NCI-H1092 (cell line): Measurements from ENCODE around the gene NHS.
"Not testable (repeated sequence)": the region's sequence is repeated elsewhere in the genome, so short reads cannot be mapped to it uniquely, and the experiment has no call there.

ENCODE experiments used
- DNase-seq: peaks from one replicate; lab custom pipeline; 2025; lab: John Stamatoyannopoulos, UW

Gene NHS

DNA sequence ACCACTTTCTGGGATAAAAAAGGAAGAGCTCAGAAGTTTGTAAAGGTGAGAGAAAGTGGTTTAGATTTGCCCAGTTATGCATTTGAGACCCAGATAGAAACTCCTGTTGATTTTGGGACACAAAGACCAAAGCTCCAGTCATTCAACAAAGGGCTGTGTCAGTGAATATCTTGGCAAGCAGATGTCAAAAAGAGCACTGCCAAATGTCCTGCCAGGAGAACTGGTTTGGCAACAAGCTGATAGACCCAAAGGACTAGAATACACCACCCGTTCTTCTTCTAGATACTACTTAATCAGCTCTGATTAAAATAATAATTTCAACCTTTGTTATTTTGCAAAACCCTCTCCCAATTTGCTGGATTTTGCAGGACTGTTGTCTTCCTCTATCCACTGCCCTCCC lies 121.4 kb downstream of the NHS start:
- no peak for DNase-seq

DNA sequence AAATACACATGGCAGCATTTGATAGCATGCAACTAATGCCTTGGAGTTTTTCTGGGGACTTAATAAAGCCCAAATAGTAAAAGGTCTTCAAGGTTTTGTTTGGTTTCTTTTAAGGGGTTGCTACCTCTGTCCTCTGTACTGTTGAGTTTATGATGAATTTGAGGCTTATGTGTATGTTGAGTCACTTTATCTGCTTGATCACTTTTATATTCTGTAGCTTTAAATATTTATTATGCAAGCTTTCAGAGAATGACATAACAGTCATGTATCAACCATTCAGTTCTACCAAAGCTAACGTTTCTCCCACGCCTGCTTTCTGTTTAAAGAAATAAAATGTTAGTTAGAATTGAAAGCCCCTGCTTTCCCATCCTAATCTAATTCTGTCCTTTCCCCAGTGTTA lies 122.2 kb downstream of the NHS start:
- no peak for DNase-seq

DNA sequence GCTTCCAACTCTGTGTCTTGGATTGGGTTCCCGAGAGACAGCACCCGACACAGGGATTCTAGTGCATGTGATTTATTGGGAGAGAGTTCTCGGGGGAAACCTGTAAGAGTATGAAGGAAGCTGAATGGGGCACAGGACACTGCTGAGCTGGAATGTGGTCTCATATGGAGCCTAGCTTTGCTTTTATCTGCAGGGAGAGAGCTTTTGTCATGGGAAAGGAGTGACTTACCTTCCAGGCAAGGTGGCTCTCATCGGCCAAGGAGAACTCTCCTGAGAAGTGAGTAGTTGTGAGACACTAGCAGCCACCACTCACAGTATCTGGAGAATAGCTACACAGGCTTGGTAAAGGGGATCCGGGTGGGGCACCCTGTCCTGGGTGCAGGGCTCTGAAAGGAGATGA lies 124.5 kb downstream of the NHS start:
- DNase-seq: no peak

DNA sequence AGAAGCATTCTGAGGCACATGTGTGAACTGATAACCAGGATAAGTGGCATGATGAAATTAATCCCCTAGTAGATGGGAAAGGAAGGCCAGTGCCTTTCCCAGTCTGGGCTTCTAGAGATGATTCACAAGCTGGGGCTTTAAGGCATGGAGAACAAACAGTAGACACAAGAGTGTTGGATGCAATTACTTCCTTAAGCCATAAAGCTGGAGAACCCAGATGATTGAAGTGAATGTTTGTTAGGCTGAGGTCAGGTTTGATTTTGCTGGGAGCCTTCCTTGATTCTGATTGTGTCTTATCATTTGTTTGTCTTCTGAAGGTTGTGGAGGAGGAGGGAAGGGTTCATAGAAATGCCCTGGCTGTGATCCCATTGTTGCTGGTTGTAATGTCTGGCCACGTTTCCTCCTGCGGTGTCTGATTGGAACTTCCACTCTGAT lies 125.2 kb downstream of the NHS start:
- DNase-seq: no peak

DNA sequence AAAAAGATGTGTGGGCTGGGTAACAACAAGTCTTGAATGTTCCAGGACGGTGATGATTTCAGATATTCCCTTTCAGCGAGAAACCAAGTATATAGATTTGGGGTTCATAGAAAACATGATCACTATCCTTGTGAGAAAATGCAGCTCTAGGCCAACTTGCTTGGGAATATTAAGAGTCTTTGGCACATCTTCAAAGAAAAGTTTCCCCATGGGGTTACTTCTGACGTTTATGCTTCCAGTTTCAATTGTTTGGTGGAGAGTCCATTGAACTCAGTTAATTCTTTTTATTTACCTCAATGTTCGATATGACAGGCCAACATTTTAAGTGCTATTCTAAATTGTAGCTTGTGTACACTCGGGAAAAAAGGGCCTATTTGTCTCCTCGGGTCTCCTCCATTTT lies 126.7 kb downstream of the NHS start:
- no peak for DNase-seq

DNA sequence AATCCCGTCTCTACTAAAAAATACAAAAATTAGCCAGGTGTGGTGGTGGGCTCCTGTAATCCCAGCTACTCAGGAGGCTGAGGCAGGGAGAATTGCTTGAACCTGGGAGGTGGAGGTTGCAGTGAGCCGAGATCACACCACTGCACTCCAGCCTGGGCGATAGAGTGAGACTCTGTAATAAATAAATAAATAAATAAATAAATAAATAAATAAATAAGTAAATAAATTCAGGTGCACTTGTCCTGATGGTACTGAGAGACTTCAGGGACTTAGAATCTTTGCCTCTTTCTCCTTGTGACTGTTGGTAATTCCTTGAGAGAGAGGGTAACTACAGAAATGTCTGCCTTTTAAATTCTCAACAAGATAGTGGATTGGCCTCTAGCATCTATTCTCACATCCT lies 131.4 kb downstream of the NHS start:
- DNase-seq: not testable (repeated sequence)

DNA sequence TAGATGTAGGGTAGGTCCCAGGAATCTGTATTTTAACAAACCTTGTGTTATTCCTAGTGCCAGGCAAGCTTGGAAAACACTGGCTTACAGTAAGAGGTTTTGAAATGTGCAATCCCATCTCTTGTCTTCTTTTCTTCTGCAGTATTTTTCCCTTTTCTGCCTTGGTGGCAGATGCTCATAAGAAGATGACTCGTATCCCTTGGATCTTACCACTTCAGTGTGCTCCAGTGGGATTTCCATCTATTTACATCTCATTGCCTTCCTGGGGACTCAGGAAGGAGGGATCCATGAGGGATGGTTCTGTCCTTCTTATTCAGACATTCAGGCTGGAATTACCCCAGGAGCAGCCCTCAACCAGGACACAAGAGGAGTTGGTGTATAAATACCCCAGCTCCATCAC lies 136.6 kb downstream of the NHS start:
- no peak for DNase-seq

DNA sequence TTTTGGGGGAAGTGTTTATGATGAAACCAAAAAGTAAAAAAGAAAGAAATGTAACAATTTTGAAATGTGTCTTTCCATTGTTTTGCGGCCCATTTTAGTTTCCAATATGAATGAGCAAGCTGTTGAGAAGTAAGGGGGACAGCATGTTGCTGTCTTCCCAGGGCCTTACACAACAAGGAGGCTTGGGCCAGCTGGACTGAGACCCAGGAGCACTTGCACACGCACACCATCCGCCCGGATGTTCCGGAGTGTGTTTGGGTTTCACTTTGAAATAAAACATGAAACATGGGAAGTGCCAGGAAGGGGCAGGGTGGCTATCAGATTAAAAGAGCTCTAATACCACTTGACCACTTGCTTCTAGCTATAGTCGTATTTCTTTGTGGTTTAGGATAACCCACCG lies 144.4 kb downstream of the NHS start:
- DNase-seq: no peak

DNA sequence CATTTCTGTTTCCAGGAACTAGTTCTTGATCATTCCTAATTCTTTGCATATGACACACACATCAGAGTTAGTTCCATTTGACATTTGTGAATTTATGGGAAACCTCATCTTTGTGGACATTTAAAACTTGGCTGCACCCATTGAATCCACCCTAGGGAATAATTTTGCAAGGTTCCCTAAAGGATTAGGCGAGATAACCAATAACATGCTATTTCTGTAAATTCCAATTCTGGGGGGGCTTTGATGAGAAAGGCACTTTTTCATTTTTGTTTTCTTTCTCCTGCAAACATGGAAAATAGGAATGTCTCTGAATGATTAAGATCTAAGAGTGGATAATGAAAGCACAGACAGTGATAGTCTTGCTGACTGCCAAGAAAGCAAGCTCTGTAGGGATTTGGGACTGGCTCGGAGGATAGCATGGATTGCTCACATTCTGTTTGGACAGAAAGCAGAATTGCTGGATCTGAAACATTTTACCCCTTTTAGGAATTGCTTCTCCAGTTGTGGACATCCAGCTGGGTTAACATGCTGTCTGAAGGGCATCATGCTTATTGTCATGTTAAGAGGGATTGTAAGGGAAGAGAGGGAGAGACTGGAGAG lies 145.1 kb downstream of the NHS start:
- no peak for DNase-seq

DNA sequence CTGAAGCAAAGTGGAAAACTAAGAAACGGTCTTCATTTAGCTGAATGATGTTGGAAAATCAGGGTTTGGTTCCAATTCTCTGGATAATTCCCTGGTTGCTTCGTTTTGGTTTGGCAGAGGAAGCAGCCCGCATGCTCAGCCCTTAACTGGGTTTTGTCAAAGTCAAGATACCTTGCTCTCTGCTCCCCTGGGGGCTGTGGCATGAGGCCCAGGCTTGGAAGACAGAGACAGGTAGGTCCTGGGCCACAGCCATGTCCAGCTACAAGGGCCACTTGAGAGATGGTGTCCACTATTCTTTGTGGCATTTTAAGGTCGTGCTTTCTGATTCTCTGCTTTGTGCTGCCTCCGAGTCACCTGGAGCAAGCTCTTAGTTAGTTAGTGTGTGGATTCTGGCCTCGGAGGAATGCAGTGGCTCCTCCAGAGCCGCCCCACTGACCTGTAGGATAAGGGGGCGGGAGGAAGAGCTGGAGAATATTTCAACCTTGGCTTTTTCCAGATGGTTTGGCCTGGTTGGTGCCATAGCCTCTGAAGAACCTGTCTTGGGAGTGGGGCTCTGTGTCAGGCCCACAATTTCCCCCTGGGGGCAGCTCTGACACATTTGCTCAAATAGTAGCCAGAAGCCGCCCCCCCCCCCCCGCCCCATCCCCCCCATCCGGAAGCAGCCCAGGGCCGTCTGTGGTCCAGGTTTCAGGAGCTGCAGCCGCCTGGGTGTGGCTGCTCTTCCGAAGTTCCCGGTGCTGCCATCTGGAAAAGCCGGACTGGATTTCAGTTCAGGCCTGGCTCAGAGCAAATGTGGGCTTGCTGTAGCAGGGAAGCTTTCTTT lies 147.1 kb downstream of the NHS start:
- no peak for DNase-seq

DNA sequence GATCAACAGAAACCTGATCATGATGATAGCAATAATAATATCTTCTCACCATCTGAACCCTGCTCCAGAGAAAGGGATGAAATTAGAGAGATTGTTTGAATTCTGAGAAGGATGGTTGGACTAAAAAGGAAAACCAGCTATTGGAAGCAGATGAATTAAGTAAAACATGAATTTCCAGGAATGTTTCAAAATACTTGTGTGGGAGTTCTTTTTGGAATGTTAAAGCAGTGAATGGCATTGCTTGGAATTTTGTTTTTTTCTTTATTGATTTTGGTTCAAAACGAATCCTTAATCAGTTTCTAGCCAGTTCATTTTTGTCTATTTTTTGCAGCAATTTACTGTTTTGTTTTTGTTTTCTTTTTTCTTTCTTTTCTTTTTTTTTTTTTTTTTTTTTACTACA lies 150.3 kb downstream of the NHS start:
- DNase-seq: no peak

DNA sequence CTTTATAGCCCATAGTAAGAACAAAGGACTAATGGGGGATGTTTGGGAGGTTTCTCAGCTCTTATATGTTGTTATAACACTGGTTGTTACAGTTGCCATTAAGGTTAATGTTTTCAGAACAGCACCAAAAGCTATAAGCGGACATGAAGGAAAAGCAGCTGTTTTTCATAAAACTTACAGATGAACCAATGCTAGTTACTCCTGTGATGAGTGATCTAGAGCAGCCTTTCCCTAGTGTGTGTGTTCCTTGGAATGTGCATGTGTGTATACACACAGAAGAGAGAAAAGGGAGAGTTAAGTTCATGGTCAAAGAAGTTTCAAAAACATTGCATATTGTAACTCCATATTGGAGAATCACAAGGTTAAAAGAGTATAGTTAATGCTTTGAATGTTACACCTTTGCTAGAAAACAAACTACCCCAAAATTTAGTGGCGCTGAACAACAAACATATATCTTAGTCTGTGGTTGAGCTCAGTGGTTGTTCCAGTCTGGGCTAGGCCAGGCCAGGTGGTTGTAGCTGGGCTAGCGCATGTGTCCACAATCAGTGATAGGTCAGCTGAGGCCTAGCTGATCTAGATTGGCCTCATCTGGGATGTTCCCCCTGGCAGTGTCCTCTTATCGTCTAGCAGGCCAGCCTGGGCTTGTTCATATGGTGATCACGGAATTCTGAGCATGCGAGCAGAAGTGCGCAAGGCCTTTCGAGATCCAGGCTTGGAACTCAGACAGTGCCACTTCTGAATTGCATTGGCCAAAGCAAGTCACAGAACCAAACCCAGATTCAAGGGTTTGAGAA lies 151.0 kb downstream of the NHS start:
- no peak for DNase-seq

DNA sequence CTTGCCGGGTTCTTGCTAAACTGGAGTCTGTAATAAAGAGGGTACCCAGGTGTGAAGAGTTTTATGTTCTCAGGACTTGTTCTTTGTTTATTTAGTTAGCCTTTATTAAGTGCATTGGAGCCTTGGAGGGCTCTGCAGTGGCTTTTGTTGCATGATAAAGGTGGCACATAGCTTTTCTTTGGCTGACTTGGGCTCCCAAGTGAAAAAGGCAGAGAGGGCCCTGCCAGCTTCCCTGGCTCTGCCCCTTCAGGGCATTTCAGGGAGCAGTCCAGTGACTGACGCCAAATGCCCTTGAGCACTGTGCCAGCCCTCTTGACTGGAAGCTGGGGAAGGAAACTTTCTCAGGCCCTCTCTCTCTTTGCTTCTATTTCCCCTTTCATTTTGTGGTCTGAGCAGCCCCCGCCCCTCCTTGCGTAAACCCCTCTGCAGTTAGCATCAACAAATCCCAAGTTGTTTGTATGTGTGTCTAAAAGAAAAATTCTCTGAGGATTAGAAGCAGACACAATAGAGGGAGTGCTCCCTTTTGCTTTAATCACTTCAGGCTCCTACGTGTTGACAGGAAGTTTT lies 152.2 kb downstream of the NHS start:
- DNase-seq: no peak

DNA sequence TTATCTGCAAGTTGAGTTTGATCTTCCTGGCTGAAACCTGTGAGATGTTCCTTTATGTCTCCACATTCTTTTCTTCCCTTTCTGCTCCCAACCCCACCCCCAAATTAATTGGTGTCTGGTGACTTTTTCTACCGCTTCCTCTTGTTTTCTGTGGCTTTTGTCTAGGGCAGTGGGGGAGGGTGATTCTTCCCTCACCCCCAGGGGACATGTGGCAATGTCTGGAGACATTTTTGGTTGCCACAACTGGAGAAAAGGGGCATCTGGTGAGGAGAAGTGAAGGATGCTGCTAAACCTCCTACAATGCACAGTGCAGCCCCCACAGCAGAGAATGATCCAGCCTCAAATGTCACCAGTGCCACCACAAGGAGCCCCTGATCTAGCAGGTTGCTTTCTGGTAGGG lies 152.9 kb downstream of the NHS start:
- no peak for DNase-seq

DNA sequence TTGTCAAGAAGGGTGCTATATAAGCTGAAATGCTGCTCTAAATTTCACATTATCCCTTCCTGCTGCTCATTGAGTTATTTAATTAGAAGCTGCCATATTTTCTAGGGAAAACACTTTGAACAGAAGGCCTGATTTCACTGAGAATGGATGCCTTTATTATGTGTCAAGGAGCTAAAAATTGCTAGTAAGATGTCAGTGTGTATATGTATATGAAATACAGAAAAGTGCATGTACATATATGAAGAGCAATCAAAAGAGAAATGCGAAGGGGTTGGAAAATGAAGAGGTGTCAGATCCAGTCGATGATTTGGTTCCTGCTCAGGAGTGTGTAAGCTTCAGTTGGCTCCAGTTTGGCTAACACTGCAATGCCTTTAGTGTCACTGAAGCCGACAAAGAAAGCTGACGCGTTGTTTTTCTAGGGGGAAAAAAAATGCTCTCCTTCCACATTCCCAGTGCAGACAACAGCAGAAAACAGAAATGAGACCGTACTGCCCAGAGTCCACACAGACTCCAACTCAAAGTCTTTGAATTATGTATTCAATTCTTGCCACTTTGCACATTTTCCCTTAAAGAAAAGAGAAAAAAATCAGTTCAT lies 154.2 kb downstream of the NHS start:
- no peak for DNase-seq

DNA sequence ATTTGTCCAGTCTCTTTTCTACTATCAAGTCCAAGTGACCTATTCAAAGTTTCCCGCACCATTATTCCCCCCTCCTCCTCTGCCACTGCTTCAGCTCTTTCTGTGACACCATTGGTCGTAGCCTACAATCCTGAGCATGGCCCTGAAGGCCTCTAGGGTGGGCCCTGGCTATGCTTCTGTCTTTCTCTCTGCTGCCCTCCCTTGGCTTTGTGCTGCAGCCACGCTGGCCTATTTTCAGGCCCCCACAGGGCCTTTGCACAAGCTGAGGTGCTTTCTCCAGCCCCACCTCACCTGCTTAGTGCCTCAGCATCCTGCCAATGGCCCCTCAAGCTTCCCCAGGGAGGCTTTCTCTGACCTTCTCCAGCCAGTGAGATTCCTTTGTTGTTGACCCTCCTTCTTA lies 156.5 kb downstream of the NHS start:
- DNase-seq: no peak

DNA sequence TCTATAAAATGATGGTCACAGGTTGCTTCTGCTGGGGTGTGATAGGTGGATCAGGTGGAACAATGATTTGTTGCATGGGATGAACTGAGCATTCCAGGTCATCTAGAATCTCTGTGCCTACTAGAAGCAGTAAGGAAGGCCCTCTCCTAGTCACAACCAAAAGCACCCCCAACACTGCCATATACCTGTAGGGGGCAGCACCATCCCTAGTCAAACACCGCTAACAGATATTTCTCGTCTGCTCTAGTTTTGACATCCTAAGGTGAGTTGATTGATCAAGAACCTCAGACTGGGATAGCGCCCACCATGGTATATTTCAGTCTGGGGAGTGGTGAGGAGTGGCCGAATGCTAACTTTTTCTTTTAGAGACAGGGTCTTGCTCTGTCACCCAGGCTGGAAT lies 160.2 kb downstream of the NHS start:
- no peak for DNase-seq

DNA sequence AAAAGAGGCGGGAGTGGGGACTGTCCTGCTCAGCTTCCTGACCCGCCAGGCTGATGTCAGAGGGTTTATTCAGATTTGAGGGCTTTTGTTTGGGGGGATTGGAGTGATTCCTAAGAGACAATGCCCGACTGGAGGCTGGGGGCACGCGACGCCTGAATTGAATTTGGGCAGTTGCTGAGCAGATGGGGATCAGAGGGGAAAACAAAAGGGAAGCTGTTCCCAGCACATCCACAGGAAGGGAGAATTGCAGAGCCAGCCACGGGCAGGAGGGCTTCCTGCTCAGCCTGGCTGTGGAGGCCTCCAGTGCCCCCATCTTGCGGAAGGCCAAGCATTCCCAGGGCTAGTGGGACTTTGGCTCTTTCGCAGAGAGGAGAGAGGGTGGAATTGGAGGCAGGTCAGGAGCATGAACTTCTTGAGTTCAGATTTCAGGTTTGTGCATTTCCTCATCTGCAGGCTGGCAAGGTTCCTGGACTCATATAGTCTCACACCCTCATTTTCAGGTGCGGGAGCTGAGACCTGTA lies 162.8 kb downstream of the NHS start:
- no peak for DNase-seq

DNA sequence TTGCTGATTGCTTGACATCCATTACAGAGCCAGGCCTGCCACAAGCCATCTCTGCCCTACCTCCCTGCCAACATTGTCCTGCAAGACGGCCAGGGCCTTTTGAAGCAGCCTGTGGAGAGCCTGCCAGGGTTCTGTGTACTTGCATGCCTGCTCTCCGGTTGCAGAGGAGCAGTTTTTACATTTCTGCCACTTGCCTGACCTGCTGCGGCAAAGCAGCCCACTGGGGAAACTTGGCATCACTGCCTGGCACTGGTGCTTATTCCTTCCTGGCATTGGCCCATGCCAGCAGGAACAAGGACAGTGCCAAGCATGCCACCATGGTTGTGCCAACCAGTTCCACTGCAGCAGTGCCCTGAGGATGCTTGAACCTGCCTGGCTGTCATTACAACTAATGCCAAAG lies 167.1 kb downstream of the NHS start:
- DNase-seq: no peak

DNA sequence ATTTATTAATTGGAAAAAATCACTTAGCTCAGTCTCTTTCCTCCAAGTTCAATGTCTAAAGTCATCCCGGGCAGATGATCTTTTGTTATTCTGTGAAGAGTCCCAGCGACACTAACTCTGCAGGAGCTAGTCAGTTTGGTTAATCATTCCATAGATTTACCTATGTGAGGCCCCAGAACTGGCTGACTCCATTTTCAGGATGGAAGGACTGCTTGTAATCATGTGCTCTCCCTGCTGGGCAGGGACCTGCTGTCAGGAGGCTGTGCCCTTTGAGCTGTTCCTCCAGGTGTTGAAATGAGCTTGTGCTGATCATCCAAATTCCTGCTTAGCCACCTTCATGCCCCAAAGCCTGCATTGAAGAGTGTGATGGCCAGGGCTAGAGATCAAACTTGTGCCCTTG lies 169.8 kb downstream of the NHS start:
- DNase-seq: no peak

DNA sequence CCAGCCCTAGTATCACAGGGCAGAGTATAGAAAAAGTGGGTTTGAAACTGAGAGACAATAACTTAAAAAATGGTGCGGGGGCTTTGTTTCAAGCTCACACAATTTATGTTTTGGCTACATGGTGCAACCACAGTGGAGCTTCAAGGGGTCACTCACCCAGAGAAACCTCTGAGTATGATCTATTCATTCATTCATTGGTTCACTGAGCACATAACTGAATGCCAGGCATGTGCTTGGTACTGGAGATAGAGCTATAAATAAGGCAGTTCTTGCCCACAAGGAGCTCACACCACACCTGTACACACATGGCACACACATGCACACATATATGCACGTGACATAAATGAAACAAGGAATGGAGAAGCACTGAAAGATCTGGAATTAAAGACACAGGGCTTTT lies 171.4 kb downstream of the NHS start:
- no peak for DNase-seq

DNA sequence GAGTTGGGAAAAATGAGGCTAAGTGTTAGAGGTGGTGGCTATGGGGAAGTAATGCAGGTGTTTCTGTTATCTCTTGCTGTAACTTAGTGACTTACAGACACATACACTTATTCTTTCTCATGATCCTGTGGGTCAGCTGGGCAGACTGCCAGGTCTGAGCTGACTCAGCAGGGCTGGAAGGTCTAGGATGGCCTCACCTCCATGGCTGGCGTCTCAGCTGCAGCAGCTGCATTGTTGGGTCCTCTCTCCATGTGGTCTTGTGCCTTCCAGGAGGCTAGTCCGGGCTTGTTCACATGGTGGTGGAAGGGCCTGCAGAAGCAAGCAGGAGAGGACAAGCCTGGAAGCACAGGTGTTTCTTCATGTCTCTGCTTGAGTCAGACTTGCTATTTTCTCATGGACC lies 172.7 kb downstream of the NHS start:
- DNase-seq: no peak
